CD4-positive, alpha-beta T cell treated with Interleukin-21 for 1 hour (primary cell): ENCODE results near the gene FARP1.
"Not testable (repeated sequence)": the region's sequence is repeated elsewhere in the genome, so short reads cannot be mapped to it uniquely, and the experiment has no call there.

Source experiments
- DNase-seq: peaks from one replicate; pipeline ENCODE4 v3.0.0-alpha.2; 2020

Gene FARP1

DNA sequence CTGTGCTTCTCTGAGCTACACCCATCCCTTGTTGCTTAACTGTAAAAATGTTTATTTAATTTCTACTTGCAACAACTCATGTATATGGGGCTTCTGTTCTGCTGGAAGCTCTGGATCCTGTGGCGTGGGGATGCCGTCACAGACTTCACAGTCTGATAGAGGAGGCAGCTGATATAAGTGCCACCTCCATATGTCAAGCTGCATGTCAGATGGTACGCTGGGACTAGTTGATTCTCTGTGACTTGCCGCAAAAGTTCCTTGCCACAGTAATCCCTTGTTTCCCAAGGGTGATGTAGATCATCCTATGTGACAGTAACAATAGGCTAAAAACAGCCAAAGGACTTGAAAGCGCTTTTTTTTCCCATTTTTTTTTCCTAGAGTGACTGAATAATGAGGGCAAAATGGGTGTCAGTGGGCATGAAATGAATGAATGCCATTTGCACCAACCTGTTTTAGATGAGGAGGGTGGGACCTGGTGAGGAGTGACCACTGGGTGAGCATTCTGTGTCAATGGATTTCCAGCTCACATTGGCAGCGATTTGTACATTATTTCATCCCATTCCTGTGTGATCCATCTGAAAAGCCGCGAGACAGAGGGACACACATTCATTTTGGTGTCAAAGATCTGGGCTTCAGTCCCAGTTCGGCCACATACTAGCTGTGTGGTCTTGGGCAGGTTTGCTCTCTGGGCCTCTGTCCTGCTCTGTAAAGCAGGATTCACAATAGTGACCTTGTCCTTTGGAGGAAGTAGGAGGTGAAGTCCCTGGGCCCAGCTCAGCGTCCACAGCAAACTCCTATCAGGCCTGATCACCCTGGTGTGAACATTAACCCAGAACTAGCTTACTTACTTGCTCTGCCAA lies 123.0 kb downstream of the FARP1 start:
- no peak for DNase-seq

DNA sequence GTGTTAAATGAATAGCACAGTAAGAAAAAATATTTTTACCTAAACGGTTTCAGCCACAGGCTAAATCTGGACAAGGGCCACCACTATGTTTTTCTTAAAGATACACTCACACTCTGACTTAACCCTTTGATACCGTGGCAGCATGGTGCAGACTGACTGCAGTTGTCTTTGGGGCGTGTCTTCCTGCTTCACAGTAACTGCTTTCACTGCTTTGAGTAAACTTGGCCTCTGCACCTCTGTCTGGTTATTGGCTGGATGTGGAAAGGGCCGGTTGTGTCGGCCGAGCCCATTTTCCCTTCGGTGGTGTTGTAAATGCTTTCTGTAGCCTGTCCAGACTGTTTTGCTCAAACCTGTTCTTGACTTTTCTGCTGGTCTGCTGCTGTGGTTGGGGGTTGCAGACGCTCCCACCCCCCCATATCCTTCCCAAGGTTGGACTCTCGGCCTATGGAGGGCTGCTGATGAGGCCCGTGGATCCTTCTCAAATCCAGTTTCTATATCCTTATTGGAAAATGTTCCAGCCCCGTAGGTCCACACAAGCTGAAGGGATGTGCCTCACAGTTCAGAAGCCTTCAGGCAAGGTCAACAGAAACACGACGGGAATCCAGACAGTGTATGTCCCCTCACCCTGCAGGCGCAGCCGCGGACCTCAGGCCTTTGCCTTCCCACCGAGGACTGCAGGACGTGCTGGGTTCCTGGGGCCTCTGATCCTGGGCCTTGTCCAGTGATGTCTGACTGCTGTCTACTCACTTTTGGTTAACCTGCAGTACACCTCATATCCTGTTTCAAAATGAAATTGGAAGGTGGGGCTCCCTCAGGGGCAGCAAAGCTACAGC lies 124.4 kb downstream of the FARP1 start:
- no peak for DNase-seq

DNA sequence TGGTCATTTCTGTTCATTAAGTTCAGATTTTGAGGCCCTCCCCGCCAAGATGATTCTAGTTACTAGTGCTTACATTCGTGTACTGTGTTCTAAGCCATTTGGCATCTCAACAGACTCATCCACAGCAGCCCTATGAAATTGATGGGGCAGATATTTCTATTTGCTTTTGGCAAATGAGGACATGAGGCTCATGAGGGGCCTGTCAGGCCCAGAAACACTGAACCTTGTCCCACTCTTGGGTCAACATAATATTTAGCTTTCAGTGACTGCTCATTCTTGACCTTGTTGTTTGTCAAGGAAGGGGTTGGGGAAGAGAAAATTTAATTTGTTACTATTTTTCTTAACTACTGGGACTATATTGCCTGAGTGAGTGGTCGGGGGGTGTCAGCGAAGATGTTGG lies 126.5 kb downstream of the FARP1 start:
- DNase-seq: no peak

- DNase-seq: no peak
Observed at GRCh38 chr13:98270819-98271218, 127.9 kb downstream of the FARP1 start.

DNA sequence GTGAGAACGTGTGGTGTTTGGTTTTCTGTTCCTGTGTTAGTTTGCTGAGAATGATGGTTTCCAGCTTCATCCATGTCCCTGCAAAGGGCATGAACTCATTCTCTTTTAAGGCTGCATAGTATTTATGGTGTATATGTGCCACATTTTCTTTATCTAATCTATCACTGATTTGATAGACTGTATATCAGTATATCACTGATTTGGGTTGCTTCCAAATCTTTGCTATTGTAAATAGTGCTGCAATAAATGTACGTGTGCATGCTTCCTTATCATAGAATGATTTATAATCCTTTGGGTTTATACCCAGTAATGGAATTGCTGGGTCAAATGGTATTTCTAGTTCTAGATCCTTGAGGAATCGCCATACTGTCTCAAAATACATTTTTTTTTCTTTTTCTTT lies 128.8 kb downstream of the FARP1 start:
- not testable (repeated sequence) for DNase-seq

DNA sequence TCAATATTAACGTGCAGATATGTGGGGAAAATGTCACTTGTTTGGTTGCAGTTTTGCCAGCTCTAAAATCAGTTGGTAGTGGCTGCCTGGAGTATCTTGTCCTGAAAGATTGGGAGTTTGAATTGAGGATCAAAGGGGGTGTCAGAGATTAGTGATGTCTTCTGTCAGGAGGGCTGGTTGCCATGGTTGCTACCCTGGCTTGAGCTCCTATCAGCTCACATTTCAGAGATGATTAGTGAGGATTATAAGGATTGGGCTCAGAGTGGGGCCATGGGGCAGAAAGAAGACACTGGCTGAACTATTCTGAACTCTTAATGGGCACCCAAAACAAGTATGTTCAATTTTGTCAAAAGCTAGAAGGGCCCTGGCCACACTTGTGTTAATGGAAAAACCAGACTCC lies 129.7 kb downstream of the FARP1 start:
- no peak for DNase-seq

DNA sequence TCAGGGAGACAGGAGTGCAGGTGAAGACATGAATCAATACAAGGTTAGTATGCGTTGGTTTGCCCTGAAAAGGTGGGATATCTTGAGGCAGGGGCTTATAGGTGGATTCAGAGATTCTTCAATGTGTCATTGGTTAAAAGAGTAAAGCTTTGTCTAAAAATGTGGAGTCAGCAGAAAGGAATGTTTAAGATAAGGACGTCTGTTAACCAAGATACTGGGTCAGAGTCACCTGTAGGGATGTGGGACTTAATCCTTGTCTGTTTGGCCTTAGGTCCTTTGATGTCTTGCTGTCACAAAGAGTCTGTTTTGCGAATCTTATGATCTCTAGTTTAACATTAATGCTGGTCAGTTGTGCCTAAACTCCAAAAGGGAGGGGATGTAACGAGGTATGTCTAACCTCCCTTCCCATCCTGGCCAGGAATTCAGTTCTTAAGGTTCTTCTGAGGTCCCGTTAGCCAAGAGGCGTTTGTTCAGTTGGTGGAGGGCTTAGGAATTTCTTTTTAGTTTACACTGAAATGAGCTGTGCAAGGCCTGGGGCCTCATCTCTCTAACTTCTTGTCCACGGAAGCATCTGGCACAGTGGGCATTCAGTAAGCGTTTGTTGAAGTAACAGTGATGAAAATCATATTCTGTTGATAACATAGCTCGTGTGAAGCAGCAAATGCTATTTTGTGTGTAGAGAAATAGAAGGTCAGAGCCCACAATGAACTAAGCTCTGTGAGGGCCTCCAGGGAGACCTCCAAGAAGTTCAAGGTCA lies 130.4 kb downstream of the FARP1 start:
- DNase-seq: no peak

GRCh38 chr13:98273824-98274742 lies 131.2 kb downstream of the FARP1 start:
- no peak for DNase-seq

- no peak for DNase-seq
Observed at GRCh38 chr13:98274921-98275487, 132.1 kb downstream of the FARP1 start.

DNA sequence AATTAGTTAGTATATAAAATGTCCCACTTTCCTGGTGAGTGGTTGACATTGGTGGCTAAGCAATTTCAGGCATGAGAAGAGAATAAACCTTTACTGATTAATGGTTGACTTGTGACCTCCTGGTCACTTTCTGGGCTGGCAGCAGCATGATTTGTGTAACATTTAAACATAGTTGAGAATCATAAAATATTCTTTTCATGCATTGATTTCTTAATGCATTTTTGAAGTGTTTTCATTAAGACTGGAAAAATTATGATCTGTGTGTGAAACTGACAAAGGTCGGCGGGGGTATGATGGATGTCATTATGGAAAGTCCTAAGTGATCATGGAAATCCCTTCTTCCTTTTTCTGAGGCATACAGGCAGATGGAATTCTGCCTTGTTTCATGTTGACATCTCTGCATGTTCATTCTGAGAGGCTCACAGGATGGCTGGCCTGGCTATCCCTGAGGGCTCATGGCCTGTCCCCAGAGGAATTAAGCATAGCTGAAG lies 132.8 kb downstream of the FARP1 start:
- no peak for DNase-seq

- no peak for DNase-seq
Observed at GRCh38 chr13:98276486-98276885, 133.6 kb downstream of the FARP1 start.

GRCh38 chr13:98278068-98278724 lies 135.3 kb downstream of the FARP1 start:
- no peak for DNase-seq

DNA sequence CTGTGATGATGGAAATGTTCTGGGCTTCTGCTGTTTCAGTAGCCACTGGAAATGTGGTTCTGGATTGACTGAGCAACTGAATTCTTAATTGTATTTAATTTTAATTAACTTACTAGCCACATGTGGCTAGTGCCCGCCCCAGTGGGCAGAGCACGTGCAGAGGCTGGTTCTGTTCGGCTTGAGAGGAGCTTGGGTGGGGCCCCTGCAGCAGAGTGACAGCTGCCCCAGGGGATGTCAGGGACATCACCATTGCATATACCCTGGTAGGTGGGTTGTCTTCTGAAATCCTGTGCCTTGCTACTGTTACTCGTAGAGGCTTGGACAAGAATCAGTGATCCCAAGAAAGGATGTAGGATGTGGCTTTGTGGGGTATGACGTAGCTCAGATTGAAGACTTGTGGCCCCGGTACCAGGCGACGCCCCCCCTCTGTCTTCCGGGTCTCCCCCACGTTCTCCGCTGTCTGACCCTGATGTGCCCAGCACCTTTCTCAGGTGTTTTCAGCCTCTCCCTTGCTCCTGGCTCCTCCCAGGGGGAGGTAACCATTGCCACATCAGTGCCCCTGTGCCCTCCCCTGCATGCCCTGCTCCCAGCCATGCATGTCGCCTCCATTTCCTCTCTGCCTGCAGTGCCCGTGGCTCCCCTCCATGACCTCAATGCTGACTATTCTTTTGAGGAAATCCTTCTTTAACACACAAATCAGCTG lies 136.7 kb downstream of the FARP1 start:
- no peak for DNase-seq

DNA sequence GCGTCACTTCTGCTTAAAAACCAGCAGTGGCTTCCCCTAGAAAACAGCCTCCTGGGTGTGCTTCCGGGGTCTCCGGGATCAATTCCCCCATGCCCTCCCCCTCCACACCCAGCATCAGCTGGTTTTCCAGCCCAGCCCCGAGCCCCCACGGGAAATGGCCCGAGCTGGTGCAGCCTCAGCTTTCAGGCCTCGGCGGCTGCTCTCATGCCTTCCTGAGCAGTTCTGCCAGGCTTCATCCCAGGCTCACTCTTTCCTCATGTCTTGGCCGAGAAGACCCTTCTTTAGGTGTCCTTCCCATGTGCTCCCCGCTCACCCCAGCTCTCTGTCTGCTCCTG lies 137.2 kb downstream of the FARP1 start:
- no peak for DNase-seq

DNA sequence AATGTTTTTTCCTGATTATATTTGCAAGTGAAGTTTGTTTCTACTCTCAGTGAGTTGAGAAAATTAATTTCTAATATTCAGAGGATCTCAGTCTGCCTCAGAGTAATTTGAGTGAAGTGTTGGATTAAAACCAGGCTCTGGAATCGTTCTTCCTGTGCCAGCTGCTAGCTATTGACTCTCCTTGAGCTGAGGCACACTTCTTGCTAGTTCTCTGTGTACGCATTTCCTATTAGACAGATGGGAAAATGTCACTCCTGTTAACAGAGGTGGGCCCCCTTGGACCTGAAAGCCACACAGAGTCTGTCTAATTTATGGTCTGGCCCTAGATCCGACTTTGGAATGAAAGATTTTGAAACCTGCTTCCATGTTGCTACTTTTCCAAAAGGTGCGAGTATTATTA lies 141.8 kb downstream of the FARP1 start:
- DNase-seq: no peak

DNA sequence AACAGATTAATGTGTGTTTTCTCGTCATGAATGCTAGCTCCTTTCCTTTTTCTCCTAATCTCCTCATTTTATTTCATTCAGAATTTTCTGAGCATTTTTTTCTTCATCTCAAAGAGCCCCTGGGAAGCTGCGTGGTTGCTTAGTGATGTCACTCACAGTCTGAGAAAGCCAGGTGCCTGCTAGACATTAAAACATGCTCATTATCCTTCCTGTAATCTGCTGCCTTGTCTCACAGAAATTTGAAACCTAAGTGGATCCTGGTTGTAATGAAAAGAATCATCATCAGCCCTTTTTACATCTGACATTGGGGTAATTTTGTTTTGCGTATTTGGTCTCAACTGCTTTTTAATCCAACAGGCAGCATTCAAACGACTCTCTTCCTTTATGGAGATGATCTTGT lies 142.4 kb downstream of the FARP1 start:
- no peak for DNase-seq

GRCh38 chr13:98285852-98286594 lies 143.1 kb downstream of the FARP1 start:
- DNase-seq: no peak

GRCh38 chr13:98286799-98287198 lies 143.9 kb downstream of the FARP1 start:
- no peak for DNase-seq

DNA sequence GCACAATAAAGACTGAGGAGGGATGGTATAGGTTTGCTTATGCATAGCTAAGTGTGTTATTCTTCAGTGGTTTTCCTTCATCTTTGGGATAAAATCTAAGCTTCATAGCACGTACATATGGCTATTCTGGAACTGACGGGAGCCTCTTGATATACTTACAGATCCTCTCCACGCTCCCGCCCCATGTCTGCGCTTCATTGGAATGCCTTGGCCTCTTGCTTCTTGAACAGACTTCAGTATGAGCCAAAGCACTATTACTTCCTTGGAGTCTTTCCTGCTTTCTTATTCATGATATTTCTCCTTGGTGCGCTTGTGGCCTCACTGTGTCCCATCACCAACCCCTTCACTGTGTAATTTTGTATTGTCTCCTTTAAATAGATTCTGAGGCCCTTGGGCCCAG lies 145.3 kb downstream of the FARP1 start:
- no peak for DNase-seq
